Muscle layer of colon (tissue), 2 donors: ENCODE data around the gene GALNT15.
A peak's percentile ranks its signal among the peaks of the same experiment; 100 is the strongest.

ENCODE experiments used
- H3K27ac ChIP-seq: one replicate; pipeline ENCODE4 v1.7.0; 2013; ENCODE audit warnings: low read depth, mild to moderate bottlenecking, low read length, moderate library complexity
- H3K27me3 ChIP-seq, 2 donors: one replicate each; pipeline ENCODE4 v1.7.0; 2013; ENCODE audit warnings: low read length in 2 of 2, mild to moderate bottlenecking in 2 of 2; ENCODE audit not compliant: insufficient read depth in 2 of 2, control insufficient read depth in 1 of 2
- H3K36me3 ChIP-seq: one replicate; pipeline ENCODE4 v1.7.0; 2013; ENCODE audit warnings: mild to moderate bottlenecking, low read length; ENCODE audit not compliant: insufficient read depth
- H3K4me1 ChIP-seq: one replicate; pipeline ENCODE4 v1.7.0; 2013; ENCODE audit warnings: mild to moderate bottlenecking, low read length; ENCODE audit not compliant: insufficient read depth
- H3K4me3 ChIP-seq, 2 donors: one replicate each; pipeline ENCODE4 v1.7.0; 2013; ENCODE audit warnings: low read length in 2 of 2, low read depth in 1 of 2, mild to moderate bottlenecking in 1 of 2, moderate library complexity in 1 of 2
- H3K9ac ChIP-seq: one replicate; pipeline ENCODE4 v1.7.0; 2013; ENCODE audit warnings: low read length
- H3K9me3 ChIP-seq: one replicate; pipeline ENCODE4 v1.7.0; 2013; ENCODE audit warnings: mild to moderate bottlenecking, low read length
- donor health status: abdominal sarcoma.
- donor health status: Adenocarcinoma of cecum.

GALNT15 gene, protein sequence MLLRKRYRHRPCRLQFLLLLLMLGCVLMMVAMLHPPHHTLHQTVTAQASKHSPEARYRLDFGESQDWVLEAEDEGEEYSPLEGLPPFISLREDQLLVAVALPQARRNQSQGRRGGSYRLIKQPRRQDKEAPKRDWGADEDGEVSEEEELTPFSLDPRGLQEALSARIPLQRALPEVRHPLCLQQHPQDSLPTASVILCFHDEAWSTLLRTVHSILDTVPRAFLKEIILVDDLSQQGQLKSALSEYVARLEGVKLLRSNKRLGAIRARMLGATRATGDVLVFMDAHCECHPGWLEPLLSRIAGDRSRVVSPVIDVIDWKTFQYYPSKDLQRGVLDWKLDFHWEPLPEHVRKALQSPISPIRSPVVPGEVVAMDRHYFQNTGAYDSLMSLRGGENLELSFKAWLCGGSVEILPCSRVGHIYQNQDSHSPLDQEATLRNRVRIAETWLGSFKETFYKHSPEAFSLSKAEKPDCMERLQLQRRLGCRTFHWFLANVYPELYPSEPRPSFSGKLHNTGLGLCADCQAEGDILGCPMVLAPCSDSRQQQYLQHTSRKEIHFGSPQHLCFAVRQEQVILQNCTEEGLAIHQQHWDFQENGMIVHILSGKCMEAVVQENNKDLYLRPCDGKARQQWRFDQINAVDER

DNA sequence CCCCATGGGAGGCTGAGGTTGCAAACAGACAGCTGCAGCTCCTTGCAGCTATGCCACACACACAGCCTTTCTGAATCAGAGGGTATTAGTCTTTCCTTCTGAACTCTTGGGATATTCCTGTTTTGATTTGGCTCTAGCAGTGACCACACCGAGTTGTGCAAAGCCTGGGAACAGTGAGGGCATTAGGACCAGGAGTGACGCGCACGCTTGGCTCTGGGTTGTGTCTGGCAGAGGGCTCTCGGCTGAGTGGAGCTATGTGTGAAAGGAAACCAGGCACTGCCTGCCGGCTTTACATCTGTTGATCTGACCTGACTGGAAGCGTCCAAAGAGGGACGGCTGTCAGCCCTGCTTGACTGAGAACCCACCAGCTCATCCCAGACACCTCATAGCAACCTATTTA is at the start of gene GALNT15:
TSS of gene GALNT15 (plus strand) at position 292 of the 400 bp plus-strand sequence. CDS start 472 bp downstream, outside the sequence.
- peak within 1 kb of the TSS; percentile 16 for H3K27ac ChIP-seq
- peak within 1 kb of the TSS in 1 of 2 donors; percentile 1 for H3K4me3 ChIP-seq
- H3K9me3 ChIP-seq: no peaks in the 10 kb centered on the region
- no peaks in the 10 kb centered on the region for H3K36me3 ChIP-seq
- H3K9ac ChIP-seq: peak within 1 kb of the TSS; percentile 1
- no peaks in the 10 kb centered on the region for H3K27me3 ChIP-seq
- peaks cover 31% of the 10 kb centered on the region for H3K4me1 ChIP-seq

DNA sequence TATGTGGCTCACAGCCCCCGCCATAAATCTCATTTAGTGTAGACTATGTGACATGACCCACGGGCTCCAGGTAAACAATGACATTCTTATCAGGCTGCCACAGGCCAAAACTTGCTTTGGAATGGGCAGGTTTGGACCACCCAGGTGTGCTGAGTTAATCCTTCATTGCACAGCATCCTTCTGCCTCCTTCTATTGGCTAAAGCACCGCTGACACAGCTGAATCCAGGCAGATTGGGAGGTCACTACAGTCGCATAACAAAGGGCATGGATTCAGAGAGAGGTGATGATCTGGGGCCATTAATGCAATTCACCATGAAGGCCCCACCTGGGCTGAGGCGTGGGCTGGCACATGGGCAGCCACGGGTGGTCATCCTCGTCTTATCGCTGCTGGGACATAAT is 47.8 kb upstream of the GALNT15 start:
- Histone ChIP-seq H3K4me3 (no peak overlapping the region), H3K27me3 (no peaks in the 10 kb centered on the region), H3K9me3 (no peaks in the 10 kb centered on the region), H3K4me1 (no peaks in the 10 kb centered on the region), H3K36me3 (no peaks in the 10 kb centered on the region), H3K27ac (no peak overlapping the region), H3K9ac (no peak overlapping the region)

GRCh38 chr3:16127249-16127648 is 47.2 kb upstream of the GALNT15 start:
- Histone ChIP-seq H3K4me3 (no peak overlapping the region), H3K27me3 (no peaks in the 10 kb centered on the region), H3K9ac (no peak overlapping the region), H3K4me1 (peaks cover 2% of the 10 kb centered on the region), H3K36me3 (no peaks in the 10 kb centered on the region), H3K27ac (no peak overlapping the region), H3K9me3 (no peaks in the 10 kb centered on the region)

GRCh38 chr3:16130066-16130465 is 44.4 kb upstream of the GALNT15 start:
- H3K9me3 ChIP-seq: no peaks in the 10 kb centered on the region
- H3K27ac ChIP-seq: no peak overlapping the region
- no peaks in the 10 kb centered on the region for H3K36me3 ChIP-seq
- H3K4me3 ChIP-seq: no peak overlapping the region
- H3K4me1 ChIP-seq: peaks cover 9% of the 10 kb centered on the region
- H3K27me3 ChIP-seq: no peaks in the 10 kb centered on the region
- H3K9ac ChIP-seq: no peak overlapping the region

DNA sequence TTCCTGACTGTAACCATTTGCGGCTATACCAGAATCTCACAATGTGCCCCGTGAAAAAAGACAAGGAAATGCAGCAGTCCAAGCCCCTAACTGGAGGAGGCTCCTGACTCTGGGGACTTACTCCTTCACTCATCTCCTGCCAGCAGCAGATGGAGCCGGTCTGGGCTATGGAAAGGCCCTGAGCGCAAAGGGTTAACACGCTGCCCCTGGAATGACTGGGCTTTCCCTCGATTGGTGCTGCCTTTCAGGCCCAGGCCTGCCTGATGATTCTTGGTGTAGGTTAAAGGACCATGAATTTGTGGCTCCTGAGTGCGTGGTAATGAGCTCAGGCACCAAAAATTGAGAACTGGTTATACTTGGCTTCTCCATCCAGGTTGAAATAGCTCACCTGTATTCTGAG is 42.3 kb upstream of the GALNT15 start:
- no peaks in the 10 kb centered on the region for H3K9me3 ChIP-seq
- H3K36me3 ChIP-seq: no peaks in the 10 kb centered on the region
- H3K9ac ChIP-seq: no peak overlapping the region
- H3K4me3 ChIP-seq: no peak overlapping the region
- peaks cover 9% of the 10 kb centered on the region for H3K4me1 ChIP-seq
- H3K27me3 ChIP-seq: no peaks in the 10 kb centered on the region
- H3K27ac ChIP-seq: no peak overlapping the region

DNA sequence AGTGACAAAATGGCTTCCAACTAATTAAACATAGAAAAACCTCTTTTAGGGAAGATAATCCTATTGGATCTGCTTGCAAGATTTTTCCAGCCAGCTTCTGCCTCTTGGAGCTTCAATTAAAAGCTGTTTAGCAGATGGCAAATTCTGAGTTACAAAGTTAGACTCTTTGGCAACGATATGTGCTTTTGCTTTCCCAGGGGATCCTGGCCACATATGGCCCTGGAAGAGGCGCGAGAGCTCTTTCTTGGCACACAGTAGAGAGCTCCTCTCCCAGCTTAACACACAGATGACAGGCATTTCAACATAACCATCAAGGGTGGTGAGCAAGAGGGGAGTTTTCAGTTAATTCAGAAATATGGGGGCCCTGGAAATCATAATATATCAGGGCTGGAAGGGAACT is 41.6 kb upstream of the GALNT15 start:
- Histone ChIP-seq H3K9ac (no peak overlapping the region), H3K4me1 (peaks cover 9% of the 10 kb centered on the region), H3K4me3 (no peak overlapping the region), H3K36me3 (no peaks in the 10 kb centered on the region), H3K9me3 (no peaks in the 10 kb centered on the region), H3K27ac (peak overlapping the region; percentile 14), H3K27me3 (no peaks in the 10 kb centered on the region)

DNA sequence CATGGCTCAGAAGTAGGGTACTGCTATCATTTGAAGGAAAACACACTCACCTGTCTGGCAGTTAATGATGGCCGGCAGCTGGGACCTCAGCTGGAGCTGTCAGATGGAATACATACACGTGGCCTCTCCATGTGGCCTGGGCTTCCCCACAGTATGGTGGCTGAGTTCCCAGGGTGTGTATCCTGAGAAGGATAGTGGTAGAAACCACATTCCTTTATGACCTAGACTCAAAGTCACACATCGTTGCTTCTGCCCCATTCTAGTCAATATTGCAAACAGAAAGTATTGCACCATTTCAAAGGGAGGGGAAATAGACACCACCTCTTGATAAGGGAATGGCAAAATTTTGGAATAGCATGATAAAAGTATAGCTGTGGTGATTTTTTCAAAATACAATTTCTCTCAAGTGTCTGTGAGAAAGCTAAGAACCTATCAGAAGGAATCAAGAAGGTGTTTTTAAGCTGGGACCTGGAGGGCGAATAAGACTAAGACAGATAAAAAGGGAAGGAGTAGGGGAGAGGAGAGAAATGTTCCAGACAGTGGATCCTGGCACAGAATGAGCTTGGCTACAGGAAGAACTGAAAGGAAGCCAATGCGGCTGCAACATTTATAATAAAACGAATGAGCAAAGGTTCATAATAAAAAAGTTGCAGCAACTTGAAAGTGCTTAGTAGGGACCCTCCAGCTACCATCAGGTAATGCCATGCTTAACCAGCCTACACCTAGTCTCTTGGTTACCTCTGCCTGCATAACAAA is 40.1 kb upstream of the GALNT15 start:
- H3K36me3 ChIP-seq: no peaks in the 10 kb centered on the region
- H3K4me1 ChIP-seq: peaks cover 9% of the 10 kb centered on the region
- no peak overlapping the region for H3K9ac ChIP-seq
- H3K4me3 ChIP-seq: no peak overlapping the region
- H3K27me3 ChIP-seq: no peaks in the 10 kb centered on the region
- no peak overlapping the region for H3K27ac ChIP-seq
- no peaks in the 10 kb centered on the region for H3K9me3 ChIP-seq

DNA sequence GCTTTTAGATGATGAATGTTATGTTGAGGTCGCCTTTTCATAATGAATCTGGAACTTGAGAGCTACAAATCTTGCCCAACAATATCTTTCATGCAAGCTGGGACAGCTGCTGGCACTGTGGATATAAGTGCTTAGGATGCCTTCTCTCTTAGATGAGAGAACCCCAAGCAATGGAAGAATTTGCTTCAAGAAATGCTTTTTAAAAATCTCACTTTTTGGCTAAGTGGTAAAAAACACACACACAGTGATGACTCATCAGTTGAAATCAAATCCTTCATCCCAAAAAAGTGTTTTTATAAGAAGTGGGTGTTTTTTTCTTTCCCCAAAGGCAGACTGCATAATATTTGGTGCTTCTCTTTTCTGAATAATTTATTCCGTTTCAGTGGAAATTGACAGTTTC is 38.4 kb upstream of the GALNT15 start:
- H3K4me3 ChIP-seq: no peak overlapping the region
- H3K27me3 ChIP-seq: no peaks in the 10 kb centered on the region
- no peak overlapping the region for H3K27ac ChIP-seq
- peaks cover 9% of the 10 kb centered on the region for H3K4me1 ChIP-seq
- H3K36me3 ChIP-seq: no peaks in the 10 kb centered on the region
- H3K9me3 ChIP-seq: no peaks in the 10 kb centered on the region
- H3K9ac ChIP-seq: no peak overlapping the region

- H3K9ac ChIP-seq: no peak overlapping the region
- H3K4me3 ChIP-seq: no peak overlapping the region
- no peaks in the 10 kb centered on the region for H3K27me3 ChIP-seq
- no peak overlapping the region for H3K27ac ChIP-seq
- H3K4me1 ChIP-seq: peaks cover 9% of the 10 kb centered on the region
- H3K36me3 ChIP-seq: no peaks in the 10 kb centered on the region
- no peaks in the 10 kb centered on the region for H3K9me3 ChIP-seq
Measured at GRCh38 chr3:16137044-16137443, 37.4 kb upstream of the GALNT15 start.

DNA sequence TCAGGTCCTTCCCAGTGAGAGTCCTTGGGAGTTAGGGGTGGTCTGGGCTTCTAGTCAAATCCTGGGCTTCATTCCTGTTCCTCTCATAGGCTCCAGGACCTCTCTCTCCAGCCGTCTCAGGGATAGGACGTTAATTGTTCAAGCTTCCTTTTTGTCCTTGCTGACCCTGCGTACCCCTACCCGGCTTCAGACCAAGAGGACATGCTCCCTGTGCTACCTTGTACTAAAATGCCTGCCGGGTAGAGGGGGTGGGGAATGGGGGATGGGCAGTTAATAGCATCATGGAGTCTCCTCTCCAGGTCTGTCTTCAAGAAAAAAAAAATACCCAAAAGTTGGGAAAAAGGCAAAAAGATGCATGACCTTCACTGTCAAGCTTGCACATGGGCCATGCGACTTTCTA is 36.5 kb upstream of the GALNT15 start:
- Histone ChIP-seq H3K4me1 (no peaks in the 10 kb centered on the region), H3K4me3 (no peak overlapping the region), H3K27ac (no peak overlapping the region), H3K27me3 (no peaks in the 10 kb centered on the region), H3K9me3 (no peaks in the 10 kb centered on the region), H3K36me3 (no peaks in the 10 kb centered on the region), H3K9ac (no peak overlapping the region)

GRCh38 chr3:16140116-16140893 is 34.2 kb upstream of the GALNT15 start:
- Histone ChIP-seq H3K4me3 (no peak overlapping the region), H3K9me3 (no peaks in the 10 kb centered on the region), H3K4me1 (no peaks in the 10 kb centered on the region), H3K36me3 (no peaks in the 10 kb centered on the region), H3K9ac (no peak overlapping the region), H3K27ac (no peak overlapping the region), H3K27me3 (no peaks in the 10 kb centered on the region)
